GM12878 (cell line): Measurements from ENCODE around the gene DHCR24. TPM values are rescaled to one million over a fixed set of nuclear protein-coding genes. Genes with fewer than 3 reads are reported as not detected.

Experiments
- ATAC-seq: fragments of 200-7000 bp; cut with Tn5 transposase; 3 replicates; pipeline ENCODE4 v1.9.1; 2020; ENCODE audit warnings: mild to moderate bottlenecking, moderate library complexity
- BruUV-seq: library from RNA; stranded (reverse); fragments of 400-500 nt; replicated peaks from 2 replicates; lab custom pipeline; 2021; lab: Mats Ljungman, UMichigan
- CTCF ChIA-PET: fragments of 300-600 bp; sonication (Branson Sonifier 250); formaldehyde crosslinking; extraction: SDS; loops from one replicate; lab custom pipeline; 2021; ENCODE audit warnings: inconsistent platforms; lab: Yijun Ruan, JAX
- POLR2A ChIA-PET: fragments of 350-600 bp; formaldehyde crosslinking; extraction: SDS; loops from one replicate; lab custom pipeline; 2021; ENCODE audit warnings: inconsistent platforms; lab: Charles Lee
- RAD21 ChIA-PET: fragments of 300-600 bp; sonication (Branson Sonifier 250); formaldehyde crosslinking; loops from one replicate; lab custom pipeline; 2023; ENCODE audit warnings: antibody characterized with exemption; ENCODE audit not compliant: unreplicated experiment; lab: Charles Lee
- SMC1A ChIA-PET: fragments of 300-600 bp; sonication (Branson Sonifier 250); formaldehyde crosslinking; loops from one replicate; lab custom pipeline; 2023; ENCODE audit not compliant: unreplicated experiment, uncharacterized antibody; lab: Charles Lee
- DNase-seq: peaks from one replicate; pipeline ENCODE4 v3.0.0-alpha.2; 2011; ENCODE audit warnings: low read depth, low spot score
- FAIRE-seq: peaks from 3 replicates; lab custom pipeline; 2011; peaks lifted over from hg19 to GRCh38; lab: Jason Lieb, UNC
- H2AFZ ChIP-seq: 2 replicates; pipeline ENCODE4 v1.6.0; 2011; ENCODE audit warnings: low read depth, low read length, control low read depth; ENCODE audit not compliant: control insufficient read depth
- H3K27ac ChIP-seq: 2 replicates; pipeline ENCODE4 v1.5.1; 2011; ENCODE audit warnings: control low read depth; ENCODE audit not compliant: control insufficient read depth, insufficient read depth
- H3K27me3 ChIP-seq, 2 experiments: replicated peaks in 1 of 2; 2 replicates each; pipeline versions ENCODE4 v1.6.0 to v1.6.1; 2011; ENCODE audit warnings: low read length in 1 of 2; ENCODE audit not compliant: control insufficient read depth in 2 of 2, insufficient read depth in 2 of 2
- H3K36me3 ChIP-seq, 2 experiments: 2 replicates each; pipeline ENCODE4 v1.5.1; 2011; ENCODE audit warnings: low read length in 1 of 2; ENCODE audit not compliant: control insufficient read depth in 2 of 2, insufficient read depth in 2 of 2
- H3K4me1 ChIP-seq: 2 replicates; pipeline ENCODE4 v1.6.1; 2011; ENCODE audit warnings: mild to moderate bottlenecking, low read length, moderate library complexity, mixed read lengths; ENCODE audit not compliant: control insufficient read depth, insufficient read depth
- H3K4me2 ChIP-seq: 2 replicates; pipeline ENCODE4 v1.6.0; 2011; ENCODE audit warnings: control low read depth; ENCODE audit not compliant: control insufficient read depth, insufficient read depth
- H3K4me3 ChIP-seq: fragments of 200-600 bp; sonication (generic); 2 replicates; pipeline ENCODE4 v1.5.1; 2016
- H3K79me2 ChIP-seq: 2 replicates; pipeline ENCODE4 v1.6.0; 2011; ENCODE audit warnings: low read length; ENCODE audit not compliant: control insufficient read depth, insufficient read depth
- H3K9ac ChIP-seq: 2 replicates; pipeline ENCODE4 v1.8.0; 2011; ENCODE audit warnings: low read length, control low read depth, mixed read lengths; ENCODE audit not compliant: control insufficient read depth, insufficient read depth
- H3K9me3 ChIP-seq: replicated peaks from 3 replicates; pipeline ENCODE4 v1.5.1; 2011; ENCODE audit warnings: mild to moderate bottlenecking, low read length; ENCODE audit not compliant: control insufficient read depth, insufficient read depth
- H4K20me1 ChIP-seq: 2 replicates; pipeline ENCODE4 v1.6.0; 2011; ENCODE audit not compliant: control insufficient read depth, insufficient read depth
- BMI1 ChIP-seq: fragments of 450-650 bp; IDR thresholded peaks from 2 replicates; pipeline ENCODE4 v1.6.1; 2016; ENCODE audit warnings: mild to moderate bottlenecking, moderate library complexity, borderline replicate concordance
- CREM ChIP-seq: IDR thresholded peaks from 2 replicates; pipeline ENCODE4 v1.6.1; 2014; ENCODE audit warnings: antibody characterized with exemption, low read depth
- EED ChIP-seq: sonication (generic); IDR thresholded peaks from 2 replicates; pipeline ENCODE4 v1.6.1; 2016; ENCODE audit warnings: antibody characterized with exemption, low read depth
- ESRRA ChIP-seq: IDR thresholded peaks from 2 replicates; pipeline ENCODE4 v1.6.1; 2012; ENCODE audit warnings: mild to moderate bottlenecking, low read length, improper control_type of control experiment
- GATAD2B ChIP-seq: fragments of 450-650 bp; conservative IDR thresholded peaks from 2 replicates; pipeline ENCODE4 v1.6.1; 2017; ENCODE audit warnings: low read depth, mild to moderate bottlenecking, moderate library complexity
- HDGF ChIP-seq: fragments of 450-650 bp; IDR thresholded peaks from 2 replicates; pipeline ENCODE4 v1.6.1; 2016; ENCODE audit warnings: antibody characterized with exemption
- MYC ChIP-seq: IDR thresholded peaks from 2 replicates; pipeline ENCODE4 v1.6.1; 2011; ENCODE audit warnings: mild to moderate bottlenecking, low read length, moderate library complexity, inconsistent platforms; ENCODE audit not compliant: insufficient read depth, insufficient replicate concordance, insufficient read length, severe bottlenecking
- RAD21 ChIP-seq: IDR thresholded peaks from 2 replicates; pipeline ENCODE4 v1.6.1; 2011; ENCODE audit warnings: mild to moderate bottlenecking, low read depth, low read length, moderate library complexity; ENCODE audit not compliant: insufficient read depth
- RBBP5 ChIP-seq: fragments of 200-600 bp; sonication (generic); conservative IDR thresholded peaks from 2 replicates; pipeline ENCODE4 v1.6.1; 2016
- SIN3A ChIP-seq: IDR thresholded peaks from 2 replicates; pipeline ENCODE4 v1.6.1; 2012; ENCODE audit warnings: low read depth, low read length, improper control_type of control experiment
- SPI1 ChIP-seq: IDR thresholded peaks from 2 replicates; pipeline ENCODE4 v1.6.1; 2011; ENCODE audit warnings: low read depth, mild to moderate bottlenecking, low read length, moderate library complexity, borderline replicate concordance; ENCODE audit not compliant: insufficient read depth
- TAF1 ChIP-seq: IDR thresholded peaks from 2 replicates; pipeline ENCODE4 v1.6.1; 2011; ENCODE audit warnings: mild to moderate bottlenecking, low read depth, low read length, borderline replicate concordance
- TCF12 ChIP-seq: IDR thresholded peaks from 2 replicates; pipeline ENCODE4 v1.6.1; 2011; ENCODE audit warnings: low read depth, mild to moderate bottlenecking, low read length
- WGBS: methylation state at CpG from one replicate; pipeline ENCODE4 v1.1.6; 2016; ENCODE audit warnings: low lambda C conversion rate; ENCODE audit not compliant: insufficient replicate concordance, insufficient coverage; ENCODE audit errors: missing lambda C conversion rate; 5-methylcytosine and 5-hydroxymethylcytosine counted together
- in situ Hi-C: fragments of 300-500 bp; cut with MboI; formaldehyde crosslinking; loops from 9 replicates; pipeline ENCODE4 v1.14.3; 2018; ENCODE audit warnings: mixed read lengths
- intact Hi-C: fragments of 100-400 bp; cut with micrococcal nuclease; formaldehyde crosslinking; loops from one replicate; pipeline ENCODE4 v1.14.2; 2022; ENCODE audit not compliant: unreplicated experiment
- polyA plus RNA-seq, 11 experiments: library from polyadenylated mRNA; depleted of rRNA in 4 of 11; unstranded in 6 of 11; stranded (reverse) in 5 of 11; fragments of >200 nt; fragmentation: Nextera tagmentation in 4 of 11; fragmentation: Illumina TruSeq in 1 of 11; extraction: Ambion mirVana in 4 of 11; extraction: Trizol in 1 of 11; gene quantifications; 1 replicate in 1 of 11; 2 replicates in 10 of 11; pipeline versions ENCODE4 v1.2.1 to v1.2.3, GENCODE V29; 2011 to 2016; ENCODE audit warnings: inconsistent platforms in 2 of 11, missing spikeins in 2 of 11, low read depth in 1 of 11
- total RNA-seq, 4 experiments: library from RNA; depleted of rRNA in 3 of 4; stranded (reverse); fragments of >200 nt in 3 of 4; fragmentation: Illumina TruSeq in 1 of 4; extraction: Trizol in 1 of 4; gene quantifications; 2 replicates each; pipeline versions ENCODE4 v1.2.1 to v1.2.3, GENCODE V29; 2013 to 2021
- TF ChIP-seq, protein P1 (sequence below): fragments of 450-650 bp; IDR thresholded peaks from 2 replicates; pipeline ENCODE4 v1.6.1; 2017; ENCODE audit warnings: antibody characterized with exemption, mild to moderate bottlenecking, moderate library complexity
- TF ChIP-seq, protein P2 (sequence below): IDR thresholded peaks from 2 replicates; pipeline ENCODE4 v1.6.1; 2012; ENCODE audit warnings: low read depth, low read length, improper control_type of control experiment
- TF ChIP-seq, protein P3 (sequence below): fragments of 150-350 bp; IDR thresholded peaks from 2 replicates; pipeline ENCODE4 v1.6.1; 2016; ENCODE audit warnings: low read depth, low read length

Gene DHCR24
- total and polyA plus RNA-seq, 10 of the 15 experiments (the other 5 are each of a cell fraction or from before 2014, with no cell fraction given): 23.3 to 169 (median 120) TPM

DNA sequence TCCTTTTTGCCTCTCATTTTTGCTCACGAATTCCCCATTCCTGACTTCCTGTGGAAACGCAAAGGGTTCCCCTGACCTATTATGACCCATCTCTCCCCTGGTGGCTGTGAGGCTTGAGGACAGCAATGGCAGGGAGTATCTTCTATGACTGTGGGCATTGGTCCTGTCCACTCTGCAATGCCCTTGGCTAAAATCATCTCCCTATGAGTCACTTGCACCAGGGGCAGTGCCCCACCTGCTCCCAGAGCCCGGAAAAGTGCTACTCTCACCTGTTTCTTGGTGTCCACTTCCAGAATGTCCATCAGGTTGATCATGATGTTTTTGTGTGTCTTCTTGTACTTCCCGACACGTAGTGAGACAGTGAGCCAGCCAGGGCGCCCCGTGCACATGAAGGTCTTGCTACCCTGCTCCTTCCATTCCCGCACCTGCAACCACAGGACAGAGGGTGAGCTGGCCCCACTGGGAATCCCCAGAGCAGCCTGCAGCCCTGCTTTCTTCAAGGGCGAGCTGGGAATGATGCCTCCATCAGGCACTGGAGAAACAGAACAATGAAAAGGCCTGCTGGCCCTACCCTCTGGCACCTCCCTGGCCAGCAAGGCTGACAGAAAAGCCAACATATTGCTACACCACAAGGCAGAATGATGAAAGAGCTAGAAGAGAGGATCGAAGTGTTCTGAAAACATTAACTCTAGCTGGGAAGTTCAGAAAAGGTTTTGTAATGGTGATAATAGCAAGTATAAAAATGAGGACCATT is 3.5 kb downstream of the DHCR24 start (continued):
- TF ChIP-seq, protein P1, sequence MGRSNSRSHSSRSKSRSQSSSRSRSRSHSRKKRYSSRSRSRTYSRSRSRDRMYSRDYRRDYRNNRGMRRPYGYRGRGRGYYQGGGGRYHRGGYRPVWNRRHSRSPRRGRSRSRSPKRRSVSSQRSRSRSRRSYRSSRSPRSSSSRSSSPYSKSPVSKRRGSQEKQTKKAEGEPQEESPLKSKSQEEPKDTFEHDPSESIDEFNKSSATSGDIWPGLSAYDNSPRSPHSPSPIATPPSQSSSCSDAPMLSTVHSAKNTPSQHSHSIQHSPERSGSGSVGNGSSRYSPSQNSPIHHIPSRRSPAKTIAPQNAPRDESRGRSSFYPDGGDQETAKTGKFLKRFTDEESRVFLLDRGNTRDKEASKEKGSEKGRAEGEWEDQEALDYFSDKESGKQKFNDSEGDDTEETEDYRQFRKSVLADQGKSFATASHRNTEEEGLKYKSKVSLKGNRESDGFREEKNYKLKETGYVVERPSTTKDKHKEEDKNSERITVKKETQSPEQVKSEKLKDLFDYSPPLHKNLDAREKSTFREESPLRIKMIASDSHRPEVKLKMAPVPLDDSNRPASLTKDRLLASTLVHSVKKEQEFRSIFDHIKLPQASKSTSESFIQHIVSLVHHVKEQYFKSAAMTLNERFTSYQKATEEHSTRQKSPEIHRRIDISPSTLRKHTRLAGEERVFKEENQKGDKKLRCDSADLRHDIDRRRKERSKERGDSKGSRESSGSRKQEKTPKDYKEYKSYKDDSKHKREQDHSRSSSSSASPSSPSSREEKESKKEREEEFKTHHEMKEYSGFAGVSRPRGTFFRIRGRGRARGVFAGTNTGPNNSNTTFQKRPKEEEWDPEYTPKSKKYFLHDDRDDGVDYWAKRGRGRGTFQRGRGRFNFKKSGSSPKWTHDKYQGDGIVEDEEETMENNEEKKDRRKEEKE: no peak
- TF ChIP-seq SPI1 (no peak), CREM (no peak), ESRRA (no peak), HDGF (no peak)

DNA sequence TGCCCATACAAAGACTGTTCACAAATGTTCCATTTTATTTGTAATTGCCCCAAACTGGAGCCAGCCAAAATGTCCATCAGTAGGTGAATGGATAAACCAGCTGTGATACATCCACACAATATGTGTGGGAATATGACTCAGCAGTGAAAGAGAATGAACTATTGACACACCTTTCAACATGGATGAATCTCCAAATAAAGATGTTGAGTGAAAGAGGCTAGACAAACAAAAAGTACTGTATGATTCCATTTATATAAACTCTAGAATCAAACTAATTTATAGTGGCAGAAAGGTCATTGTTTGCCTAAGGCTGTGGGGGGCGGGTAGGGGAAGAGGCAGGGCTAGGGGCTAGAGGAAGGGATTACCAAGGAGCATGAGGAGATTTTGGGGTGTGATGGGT is 4.5 kb downstream of the DHCR24 start:
- ChIA-PET CTCF (interaction anchor here (0.9 to 1.1 kb wide), 2 partner anchors 24 to 72 kb away, joined by 3 read pairs; no protein-coding TSS in a partner anchor), RAD21 (no interaction called here), SMC1A (interaction anchor here (1.0 to 1.3 kb wide), 2 partner anchors 9 to 63 kb away, joined by 3 to 7 read pairs; no protein-coding TSS in a partner anchor), POLR2A (no interaction called here)
- H3K4me1 ChIP-seq: peaks cover 9% of the 10 kb centered on the region
- H3K9me3 ChIP-seq: peaks cover 1% of the 10 kb centered on the region; the same call in 1 of the 3 replicates
- BruUV-seq: no TSS peak
- H3K4me2 ChIP-seq: peak overlapping the region; percentile 63; the same call in 1 of the 2 replicates
- no peak overlapping the region for H3K9ac ChIP-seq
- peak; percentile 41 for FAIRE-seq
- DNase-seq: no peak
- H3K79me2 ChIP-seq: peaks cover 83% of the 10 kb centered on the region
- ATAC-seq: no peak
- 96% methylated on average over 1 of the region's 1 CpG for WGBS
- H2AFZ ChIP-seq: no peak overlapping the region
- in situ Hi-C loops: no loop called here
- peak overlapping the region; percentile 49 for H3K4me3 ChIP-seq
- H3K27me3 ChIP-seq: no peaks in the 10 kb centered on the region
- H3K27ac ChIP-seq: no peak overlapping the region
- H4K20me1 ChIP-seq: peaks cover 6% of the 10 kb centered on the region; the same call in 1 of the 2 replicates
- H3K36me3 ChIP-seq: peaks cover 0 to 21% of the 10 kb centered on the region in 2 experiments; a peak in 3 of 4 replicates
- intact Hi-C loops: no loop called here
- TF ChIP-seq TCF12 (no peak), RBBP5 (no peak), GATAD2B (no peak), RAD21 (no peak), BMI1 (no peak), MYC (no peak), SIN3A (no peak), TAF1 (no peak), EED (no peak)
- TF ChIP-seq, protein P2, sequence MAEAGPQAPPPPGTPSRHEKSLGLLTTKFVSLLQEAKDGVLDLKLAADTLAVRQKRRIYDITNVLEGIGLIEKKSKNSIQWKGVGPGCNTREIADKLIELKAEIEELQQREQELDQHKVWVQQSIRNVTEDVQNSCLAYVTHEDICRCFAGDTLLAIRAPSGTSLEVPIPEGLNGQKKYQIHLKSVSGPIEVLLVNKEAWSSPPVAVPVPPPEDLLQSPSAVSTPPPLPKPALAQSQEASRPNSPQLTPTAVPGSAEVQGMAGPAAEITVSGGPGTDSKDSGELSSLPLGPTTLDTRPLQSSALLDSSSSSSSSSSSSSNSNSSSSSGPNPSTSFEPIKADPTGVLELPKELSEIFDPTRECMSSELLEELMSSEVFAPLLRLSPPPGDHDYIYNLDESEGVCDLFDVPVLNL: no peak
- TF ChIP-seq, protein P3, sequence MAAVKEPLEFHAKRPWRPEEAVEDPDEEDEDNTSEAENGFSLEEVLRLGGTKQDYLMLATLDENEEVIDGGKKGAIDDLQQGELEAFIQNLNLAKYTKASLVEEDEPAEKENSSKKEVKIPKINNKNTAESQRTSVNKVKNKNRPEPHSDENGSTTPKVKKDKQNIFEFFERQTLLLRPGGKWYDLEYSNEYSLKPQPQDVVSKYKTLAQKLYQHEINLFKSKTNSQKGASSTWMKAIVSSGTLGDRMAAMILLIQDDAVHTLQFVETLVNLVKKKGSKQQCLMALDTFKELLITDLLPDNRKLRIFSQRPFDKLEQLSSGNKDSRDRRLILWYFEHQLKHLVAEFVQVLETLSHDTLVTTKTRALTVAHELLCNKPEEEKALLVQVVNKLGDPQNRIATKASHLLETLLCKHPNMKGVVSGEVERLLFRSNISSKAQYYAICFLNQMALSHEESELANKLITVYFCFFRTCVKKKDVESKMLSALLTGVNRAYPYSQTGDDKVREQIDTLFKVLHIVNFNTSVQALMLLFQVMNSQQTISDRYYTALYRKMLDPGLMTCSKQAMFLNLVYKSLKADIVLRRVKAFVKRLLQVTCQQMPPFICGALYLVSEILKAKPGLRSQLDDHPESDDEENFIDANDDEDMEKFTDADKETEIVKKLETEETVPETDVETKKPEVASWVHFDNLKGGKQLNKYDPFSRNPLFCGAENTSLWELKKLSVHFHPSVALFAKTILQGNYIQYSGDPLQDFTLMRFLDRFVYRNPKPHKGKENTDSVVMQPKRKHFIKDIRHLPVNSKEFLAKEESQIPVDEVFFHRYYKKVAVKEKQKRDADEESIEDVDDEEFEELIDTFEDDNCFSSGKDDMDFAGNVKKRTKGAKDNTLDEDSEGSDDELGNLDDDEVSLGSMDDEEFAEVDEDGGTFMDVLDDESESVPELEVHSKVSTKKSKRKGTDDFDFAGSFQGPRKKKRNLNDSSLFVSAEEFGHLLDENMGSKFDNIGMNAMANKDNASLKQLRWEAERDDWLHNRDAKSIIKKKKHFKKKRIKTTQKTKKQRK: no peak
